Breast epithelium (tissue), 3 donors: ENCODE data around the gene PTCRA.

Source experiments
- POLR2A ChIP-seq: fragments of 450-650 bp; IDR thresholded peaks from one replicate; pipeline ENCODE4 v1.6.1; 2016; ENCODE audit warnings: antibody characterized with exemption, mild to moderate bottlenecking, moderate library complexity
- POLR2AphosphoS5 ChIP-seq, 3 donors: sonication (generic); formaldehyde crosslinking; IDR thresholded peaks; one replicate each; pipeline ENCODE4 v1.6.1; 2017; ENCODE audit warnings: antibody characterized with exemption in 3 of 3
- TF ChIP-seq, protein P1 (sequence below), 3 donors: fragments of 450-650 bp; IDR thresholded peaks; one replicate each; pipeline ENCODE4 v1.5.1; 2016 to 2017; ENCODE audit warnings: antibody characterized with exemption in 3 of 3, mild to moderate bottlenecking in 3 of 3, moderate library complexity in 3 of 3

DNA sequence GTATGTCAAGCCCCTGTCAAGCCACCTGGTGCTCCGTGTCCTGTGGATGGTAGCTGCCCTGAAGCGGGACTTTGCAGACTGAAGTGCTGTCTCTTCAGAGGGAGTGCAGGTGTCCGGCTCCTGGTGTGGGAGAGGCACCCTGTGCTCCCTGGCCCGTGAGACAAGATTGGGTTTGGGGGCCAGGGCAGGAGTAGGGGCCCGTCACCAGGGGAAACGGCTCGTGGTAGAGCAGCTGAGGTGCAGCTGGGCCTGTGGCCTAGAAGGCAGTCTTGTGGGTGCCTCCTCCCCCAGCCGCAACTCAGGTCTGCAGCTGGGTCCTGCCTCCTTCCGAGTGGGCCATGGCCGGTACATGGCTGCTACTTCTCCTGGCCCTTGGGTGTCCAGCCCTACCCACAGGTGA is at the start of gene PTCRA:
- TF ChIP-seq, protein P1, sequence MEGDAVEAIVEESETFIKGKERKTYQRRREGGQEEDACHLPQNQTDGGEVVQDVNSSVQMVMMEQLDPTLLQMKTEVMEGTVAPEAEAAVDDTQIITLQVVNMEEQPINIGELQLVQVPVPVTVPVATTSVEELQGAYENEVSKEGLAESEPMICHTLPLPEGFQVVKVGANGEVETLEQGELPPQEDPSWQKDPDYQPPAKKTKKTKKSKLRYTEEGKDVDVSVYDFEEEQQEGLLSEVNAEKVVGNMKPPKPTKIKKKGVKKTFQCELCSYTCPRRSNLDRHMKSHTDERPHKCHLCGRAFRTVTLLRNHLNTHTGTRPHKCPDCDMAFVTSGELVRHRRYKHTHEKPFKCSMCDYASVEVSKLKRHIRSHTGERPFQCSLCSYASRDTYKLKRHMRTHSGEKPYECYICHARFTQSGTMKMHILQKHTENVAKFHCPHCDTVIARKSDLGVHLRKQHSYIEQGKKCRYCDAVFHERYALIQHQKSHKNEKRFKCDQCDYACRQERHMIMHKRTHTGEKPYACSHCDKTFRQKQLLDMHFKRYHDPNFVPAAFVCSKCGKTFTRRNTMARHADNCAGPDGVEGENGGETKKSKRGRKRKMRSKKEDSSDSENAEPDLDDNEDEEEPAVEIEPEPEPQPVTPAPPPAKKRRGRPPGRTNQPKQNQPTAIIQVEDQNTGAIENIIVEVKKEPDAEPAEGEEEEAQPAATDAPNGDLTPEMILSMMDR (IDR thresholded peaks at IDR 0.05), result no peak
- TF ChIP-seq POLR2A (no peak), POLR2AphosphoS5 (IDR thresholded peaks at IDR 0.05) (no peak)
